GM12872 (cell line): ENCODE measurements around the gene NIP7.

Experiments used
- CTCF ChIP-seq: IDR thresholded peaks from 3 replicates; pipeline ENCODE4 v1.5.1; 2011; ENCODE audit warnings: low read depth, mild to moderate bottlenecking, low read length, moderate library complexity; ENCODE audit not compliant: insufficient read depth

NIP7 gene

GRCh38 chr16:69350536-69351133, 11.1 kb downstream of the NIP7 start:
- no peak for TF ChIP-seq CTCF

- TF ChIP-seq CTCF = no peak
These were observed 11.9 kb downstream of the NIP7 start, which contains the start of gene TMED6 for GRCh38 chr16:69351309-69352027. Gene TMED6, minus strand, starts transcription at chr16:69351786. Its CDS starts 33 bp downstream, at chr16:69351753.

- no peak for TF ChIP-seq CTCF
These were observed 23.7 kb downstream of the NIP7 start for GRCh38 chr16:69363281-69363717.

- TF ChIP-seq CTCF = no peak
These were observed 24.5 kb downstream of the NIP7 start for GRCh38 chr16:69364088-69364487.

- TF ChIP-seq CTCF = no peak
These were observed 26.3 kb downstream of the NIP7 start for GRCh38 chr16:69365901-69366300.

GRCh38 chr16:69366431-69366830, 26.9 kb downstream of the NIP7 start:
- TF ChIP-seq CTCF = no peak

- TF ChIP-seq CTCF = no peak
These were observed 28.4 kb downstream of the NIP7 start for GRCh38 chr16:69367980-69368379.
